Brain microvascular endothelial cell (primary cell): ENCODE measurements around the gene POU6F2.
A peak's percentile ranks its signal among the peaks of the same experiment; 100 is the strongest.
"Not testable (repeated sequence)": the region's sequence is repeated elsewhere in the genome, so short reads cannot be mapped to it uniquely, and the experiment has no call there.

ENCODE experiments used
- DNase-seq: peaks from one replicate; pipeline ENCODE4 v3.0.0-alpha.2; 2020
- H3K27ac ChIP-seq: fragments of 250-450 bp; sonication (Bioruptor Pico); 2 replicates; pipeline ENCODE4 v1.5.1; 2020; ENCODE audit warnings: mild to moderate bottlenecking, moderate library complexity
- H3K27me3 ChIP-seq: fragments of 250-450 bp; sonication (Bioruptor Pico); replicated peaks from 2 replicates; pipeline ENCODE4 v1.5.1; 2020; ENCODE audit warnings: mild to moderate bottlenecking
- H3K36me3 ChIP-seq: fragments of 250-450 bp; sonication (Bioruptor Pico); replicated peaks from 2 replicates; pipeline ENCODE4 v1.5.1; 2020; ENCODE audit warnings: mild to moderate bottlenecking
- H3K4me3 ChIP-seq: 2 replicates; pipeline ENCODE4 v1.5.1; 2011; ENCODE audit warnings: low read depth, mild to moderate bottlenecking, control low read depth, low read length, moderate library complexity
- in situ Hi-C: cut with HindIII; loops from 2 replicates; pipeline ENCODE4 v1.10.0; 2017; ENCODE audit warnings: low sequenced_read_pairs, low pct_ligation_motif_present
- TF ChIP-seq, protein P1 (sequence below): IDR thresholded peaks from 2 replicates; pipeline ENCODE4 v1.5.1; 2011; ENCODE audit warnings: low read depth, mild to moderate bottlenecking, moderate library complexity, low read length, control low read depth, inconsistent platforms; ENCODE audit errors: missing control alignments

The POU6F2 gene

DNA sequence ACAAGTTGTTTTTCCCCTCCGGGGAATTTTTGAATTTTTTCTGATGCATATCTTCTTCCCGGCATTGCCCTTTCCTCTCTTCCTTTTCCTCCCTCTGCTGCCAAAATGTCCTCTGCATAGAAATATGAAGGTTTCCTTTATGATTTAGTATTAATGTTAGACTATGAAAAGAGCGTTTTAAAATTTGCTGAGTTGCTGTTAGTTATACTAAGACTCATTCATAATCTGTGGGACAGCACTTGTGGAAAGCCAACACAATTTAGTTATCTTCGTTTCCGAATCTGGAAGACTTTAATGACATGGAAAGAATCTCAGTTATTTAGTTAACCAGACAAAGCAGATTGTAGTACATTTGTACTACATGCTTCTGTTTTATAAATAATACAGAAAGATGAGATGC, 25.0 kb downstream of the POU6F2 start:
- Histone ChIP-seq H3K27me3 (no peaks in the 10 kb centered on the region), H3K36me3 (no peaks in the 10 kb centered on the region), H3K27ac (no peak overlapping the region), H3K4me3 (no peak overlapping the region)
- no peak for DNase-seq
- TF ChIP-seq, protein P1, sequence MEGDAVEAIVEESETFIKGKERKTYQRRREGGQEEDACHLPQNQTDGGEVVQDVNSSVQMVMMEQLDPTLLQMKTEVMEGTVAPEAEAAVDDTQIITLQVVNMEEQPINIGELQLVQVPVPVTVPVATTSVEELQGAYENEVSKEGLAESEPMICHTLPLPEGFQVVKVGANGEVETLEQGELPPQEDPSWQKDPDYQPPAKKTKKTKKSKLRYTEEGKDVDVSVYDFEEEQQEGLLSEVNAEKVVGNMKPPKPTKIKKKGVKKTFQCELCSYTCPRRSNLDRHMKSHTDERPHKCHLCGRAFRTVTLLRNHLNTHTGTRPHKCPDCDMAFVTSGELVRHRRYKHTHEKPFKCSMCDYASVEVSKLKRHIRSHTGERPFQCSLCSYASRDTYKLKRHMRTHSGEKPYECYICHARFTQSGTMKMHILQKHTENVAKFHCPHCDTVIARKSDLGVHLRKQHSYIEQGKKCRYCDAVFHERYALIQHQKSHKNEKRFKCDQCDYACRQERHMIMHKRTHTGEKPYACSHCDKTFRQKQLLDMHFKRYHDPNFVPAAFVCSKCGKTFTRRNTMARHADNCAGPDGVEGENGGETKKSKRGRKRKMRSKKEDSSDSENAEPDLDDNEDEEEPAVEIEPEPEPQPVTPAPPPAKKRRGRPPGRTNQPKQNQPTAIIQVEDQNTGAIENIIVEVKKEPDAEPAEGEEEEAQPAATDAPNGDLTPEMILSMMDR = no peak
- in situ Hi-C loops = no loop called here

DNA sequence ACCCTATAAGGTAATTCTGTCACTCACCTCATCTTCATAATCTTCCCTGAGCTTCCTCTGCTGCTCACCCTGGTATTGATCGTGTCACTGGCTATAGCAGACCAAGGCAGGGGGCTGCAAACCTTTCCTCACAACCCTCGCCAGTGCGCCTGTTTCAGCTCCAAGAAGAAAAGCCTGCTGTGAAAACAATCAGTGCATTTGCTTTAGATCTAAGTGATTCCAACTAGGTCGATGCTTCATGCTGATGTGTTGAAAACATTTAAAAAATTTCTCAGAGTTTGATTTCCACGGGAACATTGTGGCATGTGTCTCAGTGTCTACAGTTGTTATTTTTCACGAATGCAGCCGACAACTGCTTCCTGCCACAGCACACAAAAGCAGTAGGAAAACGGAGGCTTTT, 27.3 kb downstream of the POU6F2 start:
- H3K36me3 ChIP-seq = no peaks in the 10 kb centered on the region
- no peak for DNase-seq
- in situ Hi-C loops = no loop called here
- TF ChIP-seq, protein P1 = no peak
- H3K27me3 ChIP-seq = no peaks in the 10 kb centered on the region
- H3K27ac ChIP-seq = no peak overlapping the region
- H3K4me3 ChIP-seq = no peak overlapping the region

DNA sequence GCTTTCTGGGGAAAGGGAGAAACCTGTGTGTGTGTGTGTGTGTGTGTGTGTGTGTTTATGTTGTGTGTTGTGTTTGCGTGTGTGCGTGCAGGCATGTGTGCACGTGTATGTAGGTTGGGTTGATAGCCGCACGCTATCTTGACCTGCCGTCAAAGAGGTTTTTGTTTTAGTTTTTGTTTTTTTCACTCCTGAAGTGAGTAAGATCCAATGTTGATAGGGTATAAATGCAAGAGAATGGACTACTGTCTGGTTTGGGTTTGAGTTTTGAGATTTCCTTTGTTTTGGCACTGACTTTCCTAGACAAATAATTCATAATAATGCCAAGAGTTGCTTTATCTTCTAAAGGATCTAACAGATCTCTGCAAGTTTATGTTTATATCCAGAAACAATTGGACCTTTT, 27.8 kb downstream of the POU6F2 start:
- no peaks in the 10 kb centered on the region for H3K36me3 ChIP-seq
- in situ Hi-C loops = no loop called here
- H3K27ac ChIP-seq = no peak overlapping the region
- DNase-seq = no peak
- H3K4me3 ChIP-seq = no peak overlapping the region
- H3K27me3 ChIP-seq = no peaks in the 10 kb centered on the region
- TF ChIP-seq, protein P1 = no peak

DNA sequence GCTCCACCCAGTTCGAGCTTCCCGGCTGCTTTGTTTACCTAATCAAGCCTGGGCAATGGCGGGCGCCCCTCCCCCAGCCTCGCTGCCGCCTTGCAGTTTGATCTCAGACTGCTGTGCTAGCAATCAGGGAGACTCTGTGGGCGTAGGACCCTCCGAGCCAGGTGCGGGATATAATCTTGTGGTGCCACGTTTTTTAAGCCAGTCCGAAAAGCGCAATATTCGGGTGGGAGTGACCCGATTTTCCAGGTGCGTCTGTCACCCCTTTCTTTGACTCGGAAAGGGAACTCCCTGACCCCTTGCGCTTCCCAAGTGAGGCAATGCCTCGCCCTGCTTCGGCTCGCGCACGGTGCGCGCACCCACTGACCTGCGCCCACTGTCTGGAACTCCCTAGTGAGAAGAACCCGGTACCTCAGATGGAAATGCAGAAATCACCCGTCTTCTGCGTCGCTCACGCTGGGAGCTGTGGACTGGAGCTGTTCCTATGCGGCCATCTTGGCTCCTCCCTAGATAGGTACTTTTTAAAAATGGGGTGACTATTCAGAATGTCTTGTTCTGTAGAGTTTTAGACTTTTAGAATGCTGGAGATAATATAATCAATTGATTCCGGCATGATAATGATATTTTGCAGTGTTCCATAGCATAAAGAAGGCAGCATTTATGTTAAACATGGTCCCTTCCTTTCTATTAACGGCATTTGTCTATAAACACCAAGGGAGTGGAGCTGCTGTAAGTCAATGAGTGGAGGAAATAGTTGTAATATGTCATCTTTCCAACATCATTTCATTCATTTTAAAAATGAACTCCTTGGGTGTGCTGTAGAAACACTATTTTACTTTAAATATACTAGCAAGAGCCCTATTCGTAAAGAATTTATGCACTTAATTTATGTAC, 35.6 kb downstream of the POU6F2 start:
- DNase-seq, in situ Hi-C loops, H3K36me3 ChIP-seq, H3K27me3 ChIP-seq, H3K4me3 ChIP-seq, H3K27ac ChIP-seq: not testable (repeated sequence)

DNA sequence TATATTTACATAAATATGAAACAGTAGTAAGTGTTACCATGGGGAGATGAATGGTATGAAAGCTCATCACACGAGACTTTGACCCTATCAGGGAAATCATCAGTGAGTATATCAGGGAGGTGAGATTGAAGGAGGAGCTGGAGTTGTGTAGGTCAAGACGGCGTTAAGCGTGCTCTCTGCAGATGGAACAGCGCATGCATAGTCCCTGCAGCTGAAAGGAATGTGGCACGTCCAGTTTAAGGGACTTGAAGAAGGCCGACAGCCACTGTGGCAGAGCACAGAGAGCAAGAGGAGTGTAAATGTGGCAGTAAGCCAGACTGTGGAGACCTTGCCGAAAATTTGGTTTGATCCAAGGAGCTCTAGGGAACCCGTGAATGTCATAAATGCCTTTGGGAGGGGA, 38.9 kb downstream of the POU6F2 start:
- in situ Hi-C loops = no loop called here
- Histone ChIP-seq H3K27ac (no peak overlapping the region), H3K36me3 (no peaks in the 10 kb centered on the region), H3K27me3 (no peaks in the 10 kb centered on the region), H3K4me3 (no peak overlapping the region)
- DNase-seq = no peak
- TF ChIP-seq, protein P1 = no peak

DNA sequence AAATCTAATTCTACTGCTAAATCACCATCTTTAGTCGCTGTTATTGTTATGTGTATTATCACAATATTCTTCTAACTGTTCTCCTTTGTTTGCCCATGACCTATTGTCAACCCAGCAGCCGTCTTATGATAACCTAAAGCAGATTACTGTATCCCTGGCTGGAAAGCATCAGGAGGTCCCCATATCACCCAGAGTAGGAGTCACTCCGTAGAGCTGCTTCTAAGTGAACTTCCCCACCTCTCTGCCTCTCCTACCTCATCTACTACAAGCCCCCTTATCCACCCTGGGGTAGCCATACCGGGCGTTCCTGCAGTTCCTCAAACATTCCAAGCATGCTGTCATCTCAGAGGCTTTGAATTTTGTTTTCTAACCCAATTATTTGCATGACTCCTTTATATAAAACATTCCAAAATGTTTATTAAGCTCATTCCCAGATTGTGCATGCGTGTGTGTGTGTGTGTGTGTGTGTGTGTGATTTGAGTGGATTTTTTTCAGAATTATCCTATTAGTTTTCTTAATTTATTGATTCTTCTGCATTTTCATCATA, 39.7 kb downstream of the POU6F2 start:
- Histone ChIP-seq H3K4me3 (no peak overlapping the region), H3K27me3 (no peaks in the 10 kb centered on the region), H3K27ac (no peak overlapping the region), H3K36me3 (no peaks in the 10 kb centered on the region)
- peak; percentile 1 for DNase-seq
- TF ChIP-seq, protein P1 = no peak
- in situ Hi-C loops = no loop called here
